NCI-H146 treated with DMSO at 0.1 percent for 48 hours (cell line): ENCODE data around the gene CCDC15.
A peak's percentile ranks its signal among the peaks of the same experiment; 100 is the strongest.

ENCODE experiments used
- DNase-seq: peaks from one replicate; lab custom pipeline; 2025; ENCODE audit not compliant: unreplicated experiment; lab: John Stamatoyannopoulos, UW

The CCDC15 gene

GRCh38 chr11:124953753-124954589, at the start of gene CCDC15:
Gene CCDC15 (plus strand): TSS chr11:124954202. CDS start chr11:124954733, 531 bp downstream.
- DNase-seq = peak; percentile 97

- DNase-seq = no peak
Observed at GRCh38 chr11:124915541-124916369, 38.2 kb upstream of the CCDC15 start.

GRCh38 chr11:124916370-124916710, 37.7 kb upstream of the CCDC15 start:
- no peak for DNase-seq

- DNase-seq = no peak
Observed at GRCh38 chr11:124917115-124917637, 36.8 kb upstream of the CCDC15 start.

GRCh38 chr11:124918950-124919349, 35.1 kb upstream of the CCDC15 start, which contains the start of gene HEPN1:
Gene HEPN1 (plus strand): TSS chr11:124919250.
- DNase-seq = no peak

- no peak for DNase-seq
Observed at GRCh38 chr11:124919898-124920297, 34.1 kb upstream of the CCDC15 start.

- DNase-seq = no peak
Observed at GRCh38 chr11:124920356-124920755, 33.6 kb upstream of the CCDC15 start.

- DNase-seq = peak; percentile 74
Observed at GRCh38 chr11:124920870-124921609, 33.0 kb upstream of the CCDC15 start.

GRCh38 chr11:124922831-124923230, 31.2 kb upstream of the CCDC15 start:
- DNase-seq = no peak

- no peak for DNase-seq
Observed at GRCh38 chr11:124923296-124923695, 30.7 kb upstream of the CCDC15 start.

GRCh38 chr11:124928942-124929665, 24.9 kb upstream of the CCDC15 start:
- DNase-seq = no peak

GRCh38 chr11:124930799-124931198, 23.2 kb upstream of the CCDC15 start:
- DNase-seq = no peak

- no peak for DNase-seq
Observed at GRCh38 chr11:124934862-124935547, 19.0 kb upstream of the CCDC15 start.

- DNase-seq = no peak
Observed at GRCh38 chr11:124935548-124936514, 18.2 kb upstream of the CCDC15 start, which contains the start of gene HEPACAM. Gene HEPACAM (minus strand): TSS chr11:124936047. CDS start chr11:124936006, 41 bp downstream.

- DNase-seq = no peak
Observed at GRCh38 chr11:124937336-124937935, 16.6 kb upstream of the CCDC15 start.

- no peak for DNase-seq
Observed at GRCh38 chr11:124938206-124938765, 15.7 kb upstream of the CCDC15 start.

- no peak for DNase-seq
Observed at GRCh38 chr11:124938970-124939369, 15.0 kb upstream of the CCDC15 start.

- DNase-seq = no peak
Observed at GRCh38 chr11:124941703-124942102, 12.3 kb upstream of the CCDC15 start.
